Stimulated activated CD4-positive, alpha-beta T cell treated with anti-CD3 and anti-CD28 coated beads, Interleukin-2, amount 100 ng/mL, for 4 hours (primary cell): Measurements from ENCODE around the gene LRGUK.
"Not testable (repeated sequence)": the region's sequence is repeated elsewhere in the genome, so short reads cannot be mapped to it uniquely, and the experiment has no call there.

Source experiments
- DNase-seq: peaks from one replicate; pipeline ENCODE4 v3.0.0-alpha.2; 2020; ENCODE audit warnings: low read depth

The LRGUK gene

DNA sequence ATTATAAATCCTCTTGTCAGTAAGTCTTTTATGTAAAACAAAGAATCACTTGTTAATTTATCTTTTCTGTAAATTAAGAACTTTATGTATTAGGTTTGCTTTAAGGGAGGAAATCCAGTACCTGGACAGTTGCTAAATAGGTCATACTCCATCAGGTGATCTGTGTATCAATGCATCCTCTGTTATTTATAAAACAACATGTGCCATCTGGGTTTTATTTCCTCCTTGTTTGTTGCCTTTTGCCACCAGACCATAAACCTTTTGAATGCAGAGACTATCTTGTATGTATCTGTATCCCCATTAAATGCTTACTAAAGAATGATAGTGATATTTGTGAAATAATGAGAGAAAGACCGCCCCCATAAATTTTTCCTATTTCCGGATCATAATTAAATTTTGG, 119.6 kb downstream of the LRGUK start:
- DNase-seq: no peak

DNA sequence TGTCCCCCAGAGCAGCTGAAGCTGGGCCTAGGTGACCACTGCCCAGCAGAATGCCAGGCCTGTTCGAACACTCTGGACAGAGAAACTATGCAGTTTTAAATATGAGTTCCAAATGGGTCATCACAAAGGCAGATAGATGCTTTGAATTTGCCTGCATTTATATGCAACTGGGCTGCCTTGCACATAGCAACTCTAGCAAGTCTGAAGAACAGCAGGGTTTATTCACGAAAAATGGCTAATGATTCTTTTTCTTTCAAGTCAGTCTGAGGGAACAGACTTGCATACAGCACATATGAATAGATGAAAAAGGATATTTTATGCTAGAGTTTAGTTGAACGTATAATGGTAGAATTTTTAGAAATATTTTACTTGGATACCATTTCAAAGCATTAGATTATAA, 121.1 kb downstream of the LRGUK start:
- DNase-seq: no peak

DNA sequence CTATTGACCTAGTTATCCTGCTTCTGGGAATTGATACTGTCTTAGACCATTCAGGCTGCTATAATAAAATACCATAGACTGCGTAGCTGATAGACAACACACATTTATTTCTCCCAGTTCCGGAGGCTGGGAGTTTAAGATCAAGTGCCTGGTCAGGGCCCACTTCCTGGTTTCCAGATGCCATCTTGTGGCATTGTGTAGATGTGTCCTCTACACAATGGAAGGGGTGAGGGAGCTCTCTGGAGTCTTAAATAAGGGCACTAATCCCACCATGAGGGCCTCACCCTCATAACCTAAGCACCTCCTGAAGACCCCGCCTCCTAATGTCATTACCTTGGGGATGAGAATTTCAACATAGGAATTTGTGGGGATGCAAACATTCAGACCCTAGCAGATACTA, 127.2 kb downstream of the LRGUK start:
- DNase-seq: no peak

DNA sequence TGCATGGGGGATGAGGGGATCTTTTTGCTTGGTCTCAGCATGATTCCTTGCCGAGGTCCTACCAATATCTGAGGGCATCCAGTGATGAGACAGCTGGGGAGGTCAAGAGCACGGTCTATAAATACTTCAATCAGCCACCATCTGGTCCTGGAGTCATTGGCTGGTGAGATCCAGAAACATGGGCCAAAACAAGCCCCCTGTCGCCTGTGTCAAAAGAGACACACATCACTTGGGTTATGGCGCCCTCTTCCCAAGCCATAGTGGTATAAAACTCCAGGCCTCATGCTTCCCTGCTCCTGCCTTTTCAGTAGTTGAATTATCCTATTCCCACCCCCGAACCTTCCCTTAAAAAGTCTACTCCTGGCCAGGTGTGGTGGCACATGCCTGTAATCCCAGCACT, 128.7 kb downstream of the LRGUK start:
- no peak for DNase-seq

DNA sequence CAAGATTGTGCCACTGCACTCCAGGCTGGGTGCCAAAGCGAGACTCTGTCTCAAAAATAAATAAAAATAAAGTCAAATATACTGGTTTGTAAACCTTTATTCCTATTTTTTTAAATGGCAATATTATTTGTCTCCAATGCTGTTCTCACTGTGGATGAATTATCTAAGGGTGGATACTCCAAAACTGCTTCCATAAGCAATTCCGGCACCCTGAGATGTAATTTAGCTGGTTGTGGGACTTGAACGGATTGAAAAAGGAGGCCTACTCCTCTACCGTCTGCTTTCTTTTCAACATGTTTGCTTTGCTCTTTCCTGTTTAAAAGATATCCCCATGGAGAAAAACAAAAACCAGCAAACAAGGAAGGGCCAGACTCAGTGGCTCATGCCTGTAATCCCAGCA, 135.2 kb downstream of the LRGUK start:
- no peak for DNase-seq

DNA sequence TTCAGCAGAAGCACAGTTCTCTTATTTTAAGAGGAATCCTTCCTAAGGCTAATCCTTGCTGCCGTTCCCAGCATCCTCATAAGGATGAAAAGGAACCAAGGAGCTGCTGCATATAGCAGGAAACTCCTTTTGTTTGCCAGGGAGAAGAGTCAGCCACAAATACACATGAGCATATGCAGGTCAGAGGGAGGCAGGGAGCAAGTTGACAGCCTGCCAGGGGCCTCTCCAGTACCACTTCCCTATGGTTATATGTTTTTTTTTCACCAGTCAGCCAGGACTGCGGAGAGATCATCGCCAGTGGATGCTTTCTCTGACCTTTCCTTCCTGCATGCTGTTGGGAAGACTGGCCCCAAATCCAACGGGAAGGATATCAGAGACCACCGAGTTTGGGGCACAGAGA, 149.8 kb downstream of the LRGUK start:
- DNase-seq: no peak

DNA sequence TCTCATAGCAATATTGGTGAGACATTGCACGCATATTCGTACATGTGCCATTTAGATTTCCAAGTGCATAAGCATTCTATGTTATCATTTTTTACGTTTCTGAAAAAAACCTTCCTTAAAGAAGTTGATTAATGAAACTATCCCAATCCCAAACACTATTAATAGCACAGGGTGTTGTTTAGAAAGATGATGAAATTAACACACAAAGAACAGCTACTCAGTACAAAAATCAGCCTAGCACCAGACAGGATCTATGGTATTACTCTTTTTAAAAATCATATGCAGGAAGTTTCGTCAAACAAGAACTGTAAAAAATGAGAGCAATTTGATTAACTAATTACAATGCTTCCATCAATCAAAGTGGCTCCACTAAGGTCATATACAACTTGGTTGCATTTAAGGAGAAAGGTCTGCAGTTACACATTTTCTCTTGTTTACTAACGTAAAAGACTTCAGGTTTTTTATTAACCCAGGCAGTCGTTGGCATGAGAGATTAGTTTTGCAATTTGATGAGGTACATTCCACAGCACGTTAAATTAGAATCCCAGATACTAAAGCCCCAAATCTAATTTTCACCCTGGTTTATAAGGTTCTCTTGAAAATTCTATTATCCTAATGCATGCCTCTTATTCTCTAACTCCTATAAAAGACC, 151.5 kb downstream of the LRGUK start:
- no peak for DNase-seq

DNA sequence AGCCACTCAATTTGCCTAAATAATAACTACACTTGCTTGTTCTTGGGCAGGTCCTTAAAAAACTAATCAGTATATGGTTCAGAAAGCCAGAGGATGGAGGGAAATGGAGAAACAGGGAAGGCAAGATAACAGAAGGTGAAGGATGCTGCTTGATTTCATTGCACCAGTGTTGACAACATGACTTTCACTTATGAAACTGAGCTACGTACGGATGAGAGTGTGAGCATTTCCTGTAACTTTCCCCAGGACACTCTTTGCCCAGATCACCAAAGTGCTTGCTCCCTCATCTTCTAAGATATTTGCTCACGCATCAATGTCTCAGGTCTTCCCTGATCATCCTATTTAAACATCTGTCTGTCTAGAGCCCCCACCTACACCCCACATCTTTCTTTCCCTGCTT, 152.2 kb downstream of the LRGUK start:
- no peak for DNase-seq

DNA sequence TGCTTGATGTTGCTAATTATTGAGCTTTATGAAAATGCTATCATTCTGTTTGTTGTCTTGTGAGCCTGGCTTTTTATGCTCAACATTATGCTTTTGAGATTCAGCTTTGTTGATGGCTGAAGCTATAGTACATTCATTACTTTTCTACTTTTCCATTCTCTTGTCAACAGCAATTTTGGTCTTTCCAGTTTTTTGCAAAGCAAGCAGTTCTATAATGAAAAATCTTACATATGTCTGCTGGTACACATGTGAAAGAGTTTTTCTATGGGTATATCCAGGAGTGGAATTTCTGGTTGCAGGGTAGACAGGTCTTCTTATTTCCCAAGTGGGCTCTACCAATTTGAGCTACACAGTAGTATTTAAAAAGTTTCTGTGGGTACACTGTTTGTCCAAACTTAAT, 152.8 kb downstream of the LRGUK start:
- no peak for DNase-seq

DNA sequence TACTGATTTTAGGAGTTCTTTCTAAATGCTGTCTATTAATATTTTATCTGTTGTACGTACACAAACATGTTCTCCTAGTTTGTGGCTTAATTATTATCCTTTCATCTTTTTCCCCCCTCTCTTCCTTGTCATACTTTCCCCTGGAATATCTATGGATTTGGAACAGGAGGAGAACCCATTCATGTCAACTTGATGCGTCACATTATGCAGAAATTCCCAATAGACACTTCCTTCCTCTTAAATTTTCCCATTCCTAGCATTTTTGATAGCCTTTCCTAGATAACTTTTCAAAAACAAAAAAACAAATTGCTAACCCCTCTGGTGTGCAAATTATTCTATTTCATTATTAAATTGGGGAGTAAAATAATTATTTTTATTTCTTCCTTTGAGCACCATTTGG, 153.4 kb downstream of the LRGUK start:
- DNase-seq: no peak

DNA sequence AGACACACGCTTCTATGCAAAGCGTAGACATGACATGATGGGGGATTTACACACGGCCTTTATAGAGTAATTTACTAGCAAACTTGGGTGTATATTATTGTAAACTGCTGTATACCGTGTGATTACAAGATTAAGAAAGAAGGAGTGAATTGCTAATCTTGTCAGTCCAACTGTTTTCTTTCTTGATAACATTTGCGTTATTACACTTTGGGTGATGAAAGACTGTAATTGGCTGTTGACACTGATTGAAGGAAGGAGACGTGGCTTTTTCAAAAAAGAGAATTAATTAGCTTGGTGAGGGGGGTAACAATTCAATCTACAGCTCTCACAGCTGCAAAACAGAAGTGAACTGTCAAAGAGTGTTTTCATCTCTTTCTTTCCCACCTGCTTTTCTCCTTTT, 156.9 kb downstream of the LRGUK start:
- no peak for DNase-seq

DNA sequence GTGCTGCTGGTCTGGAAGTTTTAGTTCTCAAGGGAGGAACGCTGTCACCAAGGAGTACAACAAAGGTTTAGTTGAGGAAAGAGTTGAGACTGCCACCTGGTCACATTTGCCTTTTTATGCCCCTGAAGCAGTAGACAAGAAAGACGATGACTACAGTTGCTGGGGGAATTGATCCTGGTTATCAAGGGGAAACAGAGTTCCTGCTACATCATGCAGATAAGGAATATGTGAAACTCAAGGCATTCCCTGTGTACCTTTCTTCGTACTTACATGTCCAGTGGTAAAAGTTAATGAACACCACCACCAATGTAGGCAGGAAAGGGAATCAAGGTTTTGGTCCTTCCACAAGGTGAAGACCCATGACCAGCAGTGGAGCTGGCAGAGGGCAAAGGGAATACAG, 157.8 kb downstream of the LRGUK start:
- no peak for DNase-seq

DNA sequence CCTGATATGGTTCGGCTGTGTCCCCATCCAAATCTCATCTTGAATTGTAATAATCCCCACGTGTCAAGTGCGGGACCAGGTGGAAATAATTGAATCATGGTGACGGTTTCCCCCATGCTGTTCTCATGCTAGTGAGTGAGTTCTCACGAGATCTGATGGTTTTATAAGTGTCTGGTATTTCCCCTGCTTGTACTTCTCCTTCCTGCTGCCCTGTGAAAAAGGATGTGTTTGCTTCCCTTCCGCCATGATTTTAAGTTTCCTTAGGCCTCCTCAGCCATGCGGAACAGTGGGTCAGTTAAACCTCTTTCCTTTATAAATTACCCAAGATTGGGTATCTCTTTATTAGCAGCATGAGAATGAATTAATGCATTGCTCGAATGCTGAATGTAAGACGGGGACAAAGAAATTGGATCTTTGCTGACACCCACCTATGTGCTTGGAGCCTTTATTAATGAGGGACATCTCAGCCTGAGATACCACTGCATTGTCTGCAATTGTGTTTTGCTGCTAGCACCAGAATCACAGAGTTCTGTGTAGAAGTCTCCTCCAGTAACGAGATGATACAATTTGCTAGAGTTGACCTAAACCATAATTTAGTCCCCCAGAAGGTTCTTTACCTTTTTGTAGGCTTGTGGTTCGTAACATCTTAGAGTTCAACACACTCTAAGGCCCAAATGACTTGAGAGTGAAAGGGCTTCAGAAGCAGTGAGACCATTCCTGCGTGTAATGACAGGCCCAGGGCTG, 160.9 kb downstream of the LRGUK start:
- no peak for DNase-seq

DNA sequence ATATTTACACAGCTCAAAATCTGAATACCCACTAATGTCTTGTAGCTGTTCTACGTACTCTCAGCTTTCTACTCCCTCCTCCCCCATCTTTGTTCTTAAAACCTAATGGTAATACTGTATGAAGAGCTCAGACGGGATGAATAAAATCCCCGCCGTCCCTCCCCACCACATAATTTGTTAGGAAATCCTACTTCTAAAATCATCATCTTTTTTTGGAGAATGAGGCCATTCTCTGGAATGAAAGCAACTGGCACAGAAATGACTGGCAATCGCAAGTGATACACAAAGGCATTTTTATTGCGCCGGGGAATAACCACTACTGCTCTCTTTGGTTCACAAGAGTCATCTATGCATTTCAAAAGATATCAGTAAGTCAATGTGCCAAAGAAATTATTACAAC, 162.3 kb downstream of the LRGUK start:
- DNase-seq: no peak

DNA sequence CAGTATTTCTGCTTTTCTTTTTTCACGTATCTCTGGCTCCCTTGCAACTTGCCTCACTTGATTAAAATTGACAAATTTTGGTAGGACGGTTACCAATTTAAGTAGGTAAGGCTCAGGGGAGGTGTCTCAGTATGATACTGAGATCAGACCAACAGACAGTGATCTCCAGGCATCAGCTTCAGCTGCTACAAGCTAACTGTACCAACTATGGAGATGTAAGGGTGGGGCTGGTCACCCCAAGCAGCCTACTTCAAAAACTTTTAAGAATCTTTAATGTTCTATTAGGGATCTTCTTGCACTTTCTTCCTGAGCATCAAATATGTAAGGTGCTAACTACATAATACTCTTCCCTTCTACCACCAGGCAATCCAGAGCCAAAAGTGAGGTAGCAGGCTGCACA, 162.7 kb downstream of the LRGUK start:
- DNase-seq: no peak

DNA sequence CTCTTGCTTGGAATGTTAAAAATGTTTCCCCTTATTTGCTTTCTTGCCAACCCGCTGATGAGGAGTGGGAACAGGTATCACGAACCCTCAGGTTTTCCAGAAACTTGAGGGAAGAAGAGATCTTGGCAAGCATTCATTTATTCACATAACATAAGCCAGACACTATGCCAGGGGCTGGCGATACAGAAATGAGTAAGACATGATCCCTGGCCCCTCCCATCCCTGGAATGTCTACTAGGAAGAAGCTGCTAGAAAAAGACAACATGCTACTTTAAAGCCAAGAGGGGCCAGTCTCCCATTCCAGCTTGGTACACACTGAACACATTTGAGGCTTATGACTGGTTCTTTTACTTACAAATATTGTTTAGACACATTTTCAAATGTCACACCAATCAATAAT, 163.1 kb downstream of the LRGUK start:
- DNase-seq: no peak

DNA sequence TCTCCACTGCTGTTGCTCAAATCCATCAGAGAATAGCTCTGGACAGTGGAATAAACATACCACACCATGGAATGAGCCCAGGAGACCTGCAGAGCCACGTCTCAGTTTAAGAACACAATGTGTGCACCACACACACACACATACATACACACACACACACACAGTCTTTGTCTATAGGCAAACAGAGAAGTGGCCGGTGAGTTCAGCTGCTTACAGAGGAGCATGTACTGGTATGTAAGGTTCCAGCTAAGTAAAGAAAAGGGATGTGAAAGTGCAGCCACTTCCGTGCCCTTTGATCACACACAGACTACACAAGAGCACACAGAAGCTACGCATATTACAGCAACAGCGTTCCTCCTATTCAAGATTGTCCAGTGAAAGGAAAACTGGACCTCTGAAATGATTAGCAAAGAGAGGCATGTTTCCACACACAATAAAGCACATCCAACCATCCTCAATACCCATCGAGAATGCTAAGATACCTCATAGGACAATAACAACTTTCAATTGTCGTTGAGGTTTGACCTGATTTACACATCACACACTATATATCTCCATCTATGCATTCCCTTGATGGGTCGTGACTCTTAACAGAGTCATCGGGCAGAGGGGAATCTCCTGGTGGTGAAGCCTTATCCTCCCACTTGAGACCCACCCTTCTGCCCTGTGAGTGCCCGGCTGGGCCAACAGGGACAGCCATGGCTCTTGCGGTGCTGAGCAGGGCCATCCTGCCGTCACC, 166.0 kb downstream of the LRGUK start:
- no peak for DNase-seq

DNA sequence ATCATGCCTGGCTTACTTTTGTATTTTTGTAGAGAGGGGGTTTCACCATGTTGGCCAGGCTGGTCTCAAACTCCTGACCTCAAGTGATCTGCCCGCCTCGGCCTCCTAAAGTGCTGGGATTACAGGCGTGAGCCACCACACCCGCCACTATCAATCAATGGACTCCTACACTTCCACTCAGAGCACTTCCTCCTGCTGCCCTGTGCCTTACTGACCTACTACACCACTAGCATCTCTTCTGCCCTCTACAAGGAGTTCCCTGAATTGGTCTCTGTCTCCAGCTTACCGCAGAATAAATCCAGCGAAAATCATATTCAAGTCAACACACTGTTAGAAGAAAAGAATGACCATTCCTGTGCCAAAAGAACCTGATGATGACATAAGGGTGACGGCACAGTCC, 168.8 kb downstream of the LRGUK start:
- not testable (repeated sequence) for DNase-seq

DNA sequence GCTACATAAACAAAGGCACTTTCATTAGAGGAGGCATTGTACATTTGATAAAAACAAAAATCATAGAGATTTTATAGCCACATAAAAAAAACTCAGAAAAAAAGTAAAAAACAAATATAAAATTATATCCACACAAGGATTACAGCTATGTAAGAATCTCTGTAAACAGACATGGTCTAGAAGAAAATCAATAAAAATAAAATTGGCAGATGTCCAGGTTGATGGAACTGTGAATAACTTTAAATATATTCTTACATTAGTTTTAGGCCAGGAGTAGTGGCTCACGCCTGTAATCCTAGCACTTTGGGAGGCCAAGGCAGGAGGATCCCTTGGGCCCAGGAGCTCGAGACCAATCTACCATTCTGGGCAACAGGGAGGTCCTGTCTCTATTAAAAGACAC, 170.3 kb downstream of the LRGUK start:
- DNase-seq: no peak

DNA sequence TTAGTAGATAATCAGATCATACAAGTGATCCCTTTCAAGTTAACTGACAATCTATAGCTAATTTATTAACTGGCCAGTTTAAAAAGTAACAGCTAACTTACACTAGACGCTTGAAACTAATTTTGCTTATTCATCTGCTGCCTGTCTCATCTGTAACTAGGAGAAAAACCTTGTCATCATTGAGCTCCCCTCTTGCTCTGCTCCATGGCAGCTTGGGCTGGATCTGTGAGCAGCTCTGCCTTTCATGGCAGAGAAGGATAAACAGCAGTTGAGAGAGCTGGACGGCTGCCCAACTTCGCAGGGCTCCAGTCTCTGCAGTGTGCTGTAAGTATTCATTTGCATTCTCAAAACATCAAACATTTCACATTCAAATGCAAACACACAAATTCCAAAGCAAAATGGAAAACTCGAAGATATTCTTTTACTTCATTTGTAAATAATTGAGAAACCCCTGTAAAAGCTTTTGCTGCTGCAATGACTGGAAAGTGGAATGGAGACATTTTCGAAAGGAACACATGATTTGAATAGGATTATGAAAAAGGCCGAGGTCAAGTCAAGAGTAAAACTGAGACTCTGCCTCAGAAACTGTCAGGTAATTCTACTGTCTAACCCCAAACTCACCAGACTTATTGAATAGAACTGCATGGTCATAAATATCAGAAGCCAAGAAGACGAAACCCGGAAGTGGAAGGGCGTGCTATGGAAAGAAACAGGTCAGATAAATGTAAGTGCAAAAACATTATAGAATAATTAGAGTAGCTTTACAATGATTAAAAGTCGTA, 172.0 kb downstream of the LRGUK start:
- no peak for DNase-seq

DNA sequence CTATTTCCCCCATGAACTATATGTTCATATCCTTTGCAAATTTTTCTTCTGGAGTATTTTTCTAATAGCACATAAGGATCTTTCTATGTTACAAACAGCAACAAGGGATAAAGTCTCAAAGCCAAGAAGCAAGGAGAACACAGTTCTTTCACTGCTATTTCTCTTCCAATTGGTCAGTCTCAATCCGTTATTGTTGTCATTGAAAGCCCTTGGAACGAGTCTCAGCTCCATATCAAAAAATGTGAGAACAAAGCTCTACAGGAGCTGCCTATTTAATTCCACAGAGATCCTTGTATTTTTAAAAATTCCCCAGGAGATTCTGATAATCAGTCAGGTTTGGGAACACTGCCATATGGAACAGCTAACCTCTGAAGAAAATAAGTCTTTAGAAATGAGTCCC, 173.8 kb downstream of the LRGUK start:
- DNase-seq: no peak

DNA sequence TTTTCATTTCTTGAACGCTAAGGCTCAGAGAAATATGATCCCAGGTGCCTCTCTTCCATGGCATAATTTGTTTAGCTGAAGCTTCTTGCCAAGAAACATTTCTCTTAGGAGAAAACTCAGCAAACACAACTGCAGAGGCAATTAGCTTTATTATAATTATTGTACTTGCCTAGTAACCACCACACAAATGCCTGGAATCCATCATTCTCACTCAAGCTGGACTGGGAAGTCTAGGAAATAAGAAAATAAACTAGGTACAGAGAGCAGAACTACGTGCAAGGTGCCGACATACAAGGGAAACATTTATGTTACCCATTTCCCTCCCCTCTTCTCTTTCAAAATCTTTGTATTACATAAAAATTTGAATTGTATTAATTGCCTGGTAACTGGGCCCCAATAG, 174.5 kb downstream of the LRGUK start:
- DNase-seq: no peak

DNA sequence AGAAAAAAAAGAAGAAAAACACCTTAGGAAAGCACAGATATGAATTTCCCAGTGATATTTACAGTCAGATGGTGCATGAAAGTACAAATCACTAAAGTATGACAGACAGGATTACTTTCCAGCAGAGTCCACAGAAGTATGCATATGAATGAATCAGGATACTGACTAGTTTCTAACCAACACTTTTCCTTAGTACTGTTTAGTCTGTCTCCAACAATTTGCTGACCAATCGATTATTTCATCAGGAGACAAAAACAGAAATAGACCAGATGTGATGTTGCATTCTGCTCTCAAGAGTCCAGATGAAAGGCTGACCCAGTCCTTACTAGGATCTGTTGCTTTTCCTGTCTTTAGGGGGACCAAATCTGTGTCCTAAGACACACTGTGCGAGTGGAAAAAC, 175.0 kb downstream of the LRGUK start:
- DNase-seq: no peak
